SK-N-SH treated with all-trans-retinoic acid at 6 μM for 48 hours (cell line): ENCODE results near the gene PACC1.
A peak's percentile ranks its signal among the peaks of the same experiment; 100 is the strongest.

Source experiments
- ATAC-seq: fragments of 200-7000 bp; cut with Tn5 transposase; 3 replicates; pipeline ENCODE4 v1.9.1; 2020; ENCODE audit warnings: mild to moderate bottlenecking, moderate library complexity
- ARNTL ChIP-seq: fragments of 450-650 bp; formaldehyde crosslinking; IDR thresholded peaks from 2 replicates; pipeline ENCODE4 v1.5.0; 2020; ENCODE audit warnings: low read depth, mild to moderate bottlenecking, moderate library complexity, borderline replicate concordance
- BACH2 ChIP-seq: fragments of 250-450 bp; sonication (Bioruptor Pico); IDR thresholded peaks from 2 replicates; pipeline ENCODE4 v1.9.0; 2021; ENCODE audit warnings: mild to moderate bottlenecking, borderline replicate concordance
- CSDC2 ChIP-seq: fragments of 250-450 bp; sonication (Bioruptor Pico); IDR thresholded peaks from 2 replicates; pipeline ENCODE4 v1.5.0; 2020; ENCODE audit warnings: mild to moderate bottlenecking, moderate library complexity
- ESRRG ChIP-seq: fragments of 250-450 bp; sonication (Bioruptor Pico); IDR thresholded peaks from 2 replicates; pipeline ENCODE4 v1.6.1; 2021; ENCODE audit warnings: mild to moderate bottlenecking
- ISL1 ChIP-seq: fragments of 250-450 bp; sonication (Bioruptor Pico); IDR thresholded peaks from 2 replicates; pipeline ENCODE4 v2.1.2; 2022; ENCODE audit warnings: mild to moderate bottlenecking, moderate library complexity
- OSR1 ChIP-seq: fragments of 250-450 bp; sonication (Bioruptor Pico); IDR thresholded peaks from 2 replicates; pipeline ENCODE4 v1.8.0; 2022; ENCODE audit warnings: moderate library complexity, mild to moderate bottlenecking, inconsistent platforms
- PPARA ChIP-seq: fragments of 250-450 bp; sonication (Bioruptor Pico); IDR thresholded peaks from 2 replicates; pipeline ENCODE4 v1.5.0; 2020; ENCODE audit warnings: mild to moderate bottlenecking, borderline replicate concordance
- RARB ChIP-seq: fragments of 250-450 bp; sonication (Bioruptor Pico); IDR thresholded peaks from 2 replicates; pipeline ENCODE4 v1.8.0; 2021; ENCODE audit warnings: mild to moderate bottlenecking, moderate library complexity
- SNAI2 ChIP-seq: fragments of 250-450 bp; sonication (Bioruptor Pico); IDR thresholded peaks from 2 replicates; pipeline ENCODE4 v1.5.0; 2020; ENCODE audit warnings: mild to moderate bottlenecking, moderate library complexity
- TCF4 ChIP-seq: fragments of 250-450 bp; sonication (Bioruptor Pico); IDR thresholded peaks from 2 replicates; pipeline ENCODE4 v1.8.0; 2021; ENCODE audit warnings: mild to moderate bottlenecking, moderate library complexity, borderline replicate concordance
- ZC3H10 ChIP-seq: fragments of 250-450 bp; sonication (Bioruptor Pico); IDR thresholded peaks from 2 replicates; pipeline ENCODE4 v1.5.1; 2021; ENCODE audit warnings: mild to moderate bottlenecking, moderate library complexity
- ZFP3 ChIP-seq: fragments of 250-450 bp; sonication (Bioruptor Pico); IDR thresholded peaks from 2 replicates; pipeline ENCODE4 v1.5.0; 2020; ENCODE audit warnings: mild to moderate bottlenecking, moderate library complexity
- ZFP30 ChIP-seq: fragments of 450-650 bp; formaldehyde crosslinking; IDR thresholded peaks from 2 replicates; pipeline ENCODE4 v1.5.0; 2022; ENCODE audit warnings: mild to moderate bottlenecking, moderate library complexity
- ZNF565 ChIP-seq: fragments of 450-650 bp; formaldehyde crosslinking; conservative IDR thresholded peaks from 2 replicates; pipeline ENCODE4 v1.5.0; 2020; ENCODE audit warnings: low read depth, mild to moderate bottlenecking, moderate library complexity
- ZNF70 ChIP-seq: fragments of 450-650 bp; formaldehyde crosslinking; IDR thresholded peaks from 2 replicates; pipeline ENCODE4 v1.5.0; 2020; ENCODE audit warnings: mild to moderate bottlenecking, moderate library complexity
- ZNF8 ChIP-seq: fragments of 450-650 bp; formaldehyde crosslinking; IDR thresholded peaks from 2 replicates; pipeline ENCODE4 v1.5.0; 2020; ENCODE audit warnings: mild to moderate bottlenecking, moderate library complexity
- TF ChIP-seq, protein P1 (sequence below): fragments of 250-450 bp; sonication (Bioruptor Pico); IDR thresholded peaks from 2 replicates; pipeline ENCODE4 v1.8.0; 2020; ENCODE audit warnings: mild to moderate bottlenecking, moderate library complexity, borderline replicate concordance
- TF ChIP-seq, protein P2 (sequence below): fragments of 250-450 bp; sonication (Bioruptor Pico); IDR thresholded peaks from 2 replicates; pipeline ENCODE4 v1.8.0; 2021; ENCODE audit warnings: low read depth, mild to moderate bottlenecking, moderate library complexity, borderline replicate concordance
- TF ChIP-seq, protein P3 (sequence below): fragments of 250-450 bp; sonication (Bioruptor Pico); IDR thresholded peaks from 2 replicates; pipeline ENCODE4 v1.5.1; 2021; ENCODE audit warnings: mild to moderate bottlenecking, moderate library complexity
- TF ChIP-seq, protein P4 (sequence below): fragments of 250-450 bp; sonication (Bioruptor Pico); IDR thresholded peaks from 2 replicates; pipeline ENCODE4 v1.5.0; 2020; ENCODE audit warnings: mild to moderate bottlenecking, moderate library complexity

PACC1 gene

DNA sequence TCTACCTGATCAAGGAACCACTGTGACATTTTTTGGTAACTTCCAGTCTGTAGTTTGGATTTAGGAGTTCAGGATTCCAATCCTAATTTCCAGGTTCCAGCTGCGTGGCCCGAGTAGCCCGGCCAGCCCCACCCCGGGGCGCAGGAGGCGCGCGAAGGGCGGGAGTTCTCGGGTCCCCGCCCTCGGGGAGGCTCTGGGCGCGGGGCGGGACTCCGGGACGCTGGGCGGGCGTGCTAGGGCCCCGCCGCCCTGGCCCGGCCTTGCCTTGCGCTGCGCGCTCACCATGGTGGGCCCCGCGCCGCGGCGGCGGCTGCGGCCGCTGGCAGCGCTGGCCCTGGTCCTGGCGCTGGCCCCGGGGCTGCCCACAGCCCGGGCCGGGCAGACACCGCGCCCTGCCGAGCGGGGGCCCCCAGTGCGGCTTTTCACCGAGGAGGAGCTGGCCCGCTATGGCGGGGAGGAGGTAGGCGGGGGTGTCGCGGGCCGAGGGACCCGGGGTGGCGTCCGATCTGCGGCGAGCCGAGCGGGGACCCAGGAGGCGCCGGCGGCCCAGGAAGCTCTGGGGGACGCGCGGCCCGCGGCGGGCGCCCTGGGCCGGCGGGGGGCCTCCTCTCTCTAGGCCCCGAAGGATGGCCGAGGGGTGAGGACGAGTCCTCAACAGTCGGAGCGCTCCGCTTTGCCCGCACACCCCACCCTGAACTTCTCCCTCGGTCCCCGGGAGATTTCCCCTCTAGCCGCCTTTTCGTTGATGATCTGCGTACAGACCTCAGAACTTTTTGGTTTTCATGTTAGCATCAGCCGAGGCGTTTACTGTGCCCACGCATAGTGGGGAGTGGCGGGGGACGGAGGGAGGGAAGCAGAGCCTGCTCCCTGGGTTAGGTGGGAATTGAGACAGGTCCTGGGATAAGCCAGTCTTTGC lies 18.2 kb upstream of the PACC1 start, which contains the start of gene NENF (continued):
- TF ChIP-seq, protein P1, sequence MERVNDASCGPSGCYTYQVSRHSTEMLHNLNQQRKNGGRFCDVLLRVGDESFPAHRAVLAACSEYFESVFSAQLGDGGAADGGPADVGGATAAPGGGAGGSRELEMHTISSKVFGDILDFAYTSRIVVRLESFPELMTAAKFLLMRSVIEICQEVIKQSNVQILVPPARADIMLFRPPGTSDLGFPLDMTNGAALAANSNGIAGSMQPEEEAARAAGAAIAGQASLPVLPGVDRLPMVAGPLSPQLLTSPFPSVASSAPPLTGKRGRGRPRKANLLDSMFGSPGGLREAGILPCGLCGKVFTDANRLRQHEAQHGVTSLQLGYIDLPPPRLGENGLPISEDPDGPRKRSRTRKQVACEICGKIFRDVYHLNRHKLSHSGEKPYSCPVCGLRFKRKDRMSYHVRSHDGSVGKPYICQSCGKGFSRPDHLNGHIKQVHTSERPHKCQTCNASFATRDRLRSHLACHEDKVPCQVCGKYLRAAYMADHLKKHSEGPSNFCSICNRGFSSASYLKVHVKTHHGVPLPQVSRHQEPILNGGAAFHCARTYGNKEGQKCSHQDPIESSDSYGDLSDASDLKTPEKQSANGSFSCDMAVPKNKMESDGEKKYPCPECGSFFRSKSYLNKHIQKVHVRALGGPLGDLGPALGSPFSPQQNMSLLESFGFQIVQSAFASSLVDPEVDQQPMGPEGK (CRISPR knock-in tag) = no peak
- TF ChIP-seq, protein P2, sequence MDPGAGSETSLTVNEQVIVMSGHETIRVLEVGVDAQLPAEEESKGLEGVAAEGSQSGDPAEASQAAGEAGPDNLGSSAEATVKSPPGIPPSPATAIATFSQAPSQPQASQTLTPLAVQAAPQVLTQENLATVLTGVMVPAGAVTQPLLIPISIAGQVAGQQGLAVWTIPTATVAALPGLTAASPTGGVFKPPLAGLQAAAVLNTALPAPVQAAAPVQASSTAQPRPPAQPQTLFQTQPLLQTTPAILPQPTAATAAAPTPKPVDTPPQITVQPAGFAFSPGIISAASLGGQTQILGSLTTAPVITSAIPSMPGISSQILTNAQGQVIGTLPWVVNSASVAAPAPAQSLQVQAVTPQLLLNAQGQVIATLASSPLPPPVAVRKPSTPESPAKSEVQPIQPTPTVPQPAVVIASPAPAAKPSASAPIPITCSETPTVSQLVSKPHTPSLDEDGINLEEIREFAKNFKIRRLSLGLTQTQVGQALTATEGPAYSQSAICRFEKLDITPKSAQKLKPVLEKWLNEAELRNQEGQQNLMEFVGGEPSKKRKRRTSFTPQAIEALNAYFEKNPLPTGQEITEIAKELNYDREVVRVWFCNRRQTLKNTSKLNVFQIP (CRISPR knock-in tag) = no peak

DNA sequence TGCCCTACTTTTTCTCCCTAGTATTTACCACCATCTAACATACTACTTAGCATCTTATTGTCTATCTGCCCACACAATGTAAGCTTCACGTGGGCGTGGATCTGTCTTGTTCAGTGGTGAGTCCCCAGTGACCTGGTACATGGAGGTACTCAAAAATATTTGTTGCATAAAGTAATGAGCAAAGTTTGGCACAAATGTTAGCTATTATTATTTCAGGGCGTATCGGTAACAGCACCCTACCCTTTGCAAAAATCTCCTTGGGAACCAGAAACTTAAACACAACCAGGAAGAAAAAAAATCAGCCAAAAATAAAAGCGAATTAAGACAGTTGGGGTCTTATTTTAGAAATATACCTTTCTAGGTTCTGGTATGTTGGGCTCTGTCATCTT lies 17.6 kb upstream of the PACC1 start:
- TF ChIP-seq ARNTL = no peak
- TF ChIP-seq ZNF8 (CRISPR knock-in tag) = no peak
- TF ChIP-seq, protein P2 (CRISPR knock-in tag) = no peak
- TF ChIP-seq ZNF565 (CRISPR knock-in tag) = no peak
- TF ChIP-seq, protein P3, sequence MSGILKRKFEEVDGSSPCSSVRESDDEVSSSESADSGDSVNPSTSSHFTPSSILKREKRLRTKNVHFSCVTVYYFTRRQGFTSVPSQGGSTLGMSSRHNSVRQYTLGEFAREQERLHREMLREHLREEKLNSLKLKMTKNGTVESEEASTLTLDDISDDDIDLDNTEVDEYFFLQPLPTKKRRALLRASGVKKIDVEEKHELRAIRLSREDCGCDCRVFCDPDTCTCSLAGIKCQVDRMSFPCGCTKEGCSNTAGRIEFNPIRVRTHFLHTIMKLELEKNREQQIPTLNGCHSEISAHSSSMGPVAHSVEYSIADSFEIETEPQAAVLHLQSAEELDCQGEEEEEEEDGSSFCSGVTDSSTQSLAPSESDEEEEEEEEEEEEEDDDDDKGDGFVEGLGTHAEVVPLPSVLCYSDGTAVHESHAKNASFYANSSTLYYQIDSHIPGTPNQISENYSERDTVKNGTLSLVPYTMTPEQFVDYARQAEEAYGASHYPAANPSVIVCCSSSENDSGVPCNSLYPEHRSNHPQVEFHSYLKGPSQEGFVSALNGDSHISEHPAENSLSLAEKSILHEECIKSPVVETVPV (CRISPR knock-in tag) = no peak
- no peak for TF ChIP-seq TCF4 (CRISPR knock-in tag)
- TF ChIP-seq OSR1 = no peak
- no peak for TF ChIP-seq BACH2 (CRISPR knock-in tag)
- TF ChIP-seq ISL1 = no peak
- no peak for TF ChIP-seq ZFP3 (CRISPR knock-in tag)
- no peak for TF ChIP-seq RARB (CRISPR knock-in tag)
- TF ChIP-seq, all 23 proteins: peak for 0
- ATAC-seq = peak; percentile 1; the same call in 1 of the 3 replicates

DNA sequence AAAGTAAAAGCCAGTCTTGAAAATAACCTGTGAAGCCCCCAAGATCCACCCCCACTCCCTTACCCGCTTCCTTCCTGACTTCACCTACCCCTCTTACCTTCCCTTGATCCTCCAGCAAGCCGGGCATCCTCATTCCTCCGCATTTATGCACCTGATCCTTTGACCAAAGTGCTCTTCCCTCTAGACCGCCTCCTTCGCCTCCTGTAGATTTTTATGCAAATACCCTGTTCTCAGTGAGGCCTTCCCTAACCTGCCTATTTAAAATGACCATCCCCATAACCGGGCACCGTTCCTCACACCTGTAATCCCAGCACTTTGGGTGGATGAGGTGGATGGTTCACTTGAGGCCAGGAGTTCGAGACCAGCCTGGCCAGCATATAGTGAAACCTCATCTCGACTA lies 17.0 kb upstream of the PACC1 start:
- TF ChIP-seq RARB (CRISPR knock-in tag) (no peak), ZNF565 (CRISPR knock-in tag) (no peak), TCF4 (CRISPR knock-in tag) (no peak)
- ATAC-seq = no peak

DNA sequence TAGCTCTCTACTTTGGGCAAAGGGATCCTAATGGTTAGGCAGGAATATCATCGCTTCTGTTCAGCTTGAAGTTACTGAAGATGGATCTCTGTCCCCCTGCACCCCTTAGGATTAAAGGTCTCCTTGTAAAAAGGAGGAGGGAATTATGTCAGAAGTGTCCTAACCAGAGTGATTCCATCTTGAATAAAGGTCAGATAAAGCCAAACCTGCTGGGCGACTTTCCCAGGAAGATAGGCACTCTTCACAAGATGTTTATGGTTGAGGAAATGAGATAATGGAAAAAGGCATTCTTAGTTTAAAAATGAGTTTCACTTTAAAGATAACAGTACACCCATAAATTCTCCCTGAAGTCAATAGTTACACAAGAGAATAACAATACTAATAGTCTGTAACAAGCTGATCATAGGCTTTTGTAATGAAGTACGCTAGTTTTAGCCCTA lies 16.3 kb upstream of the PACC1 start:
- TF ChIP-seq ISL1 (no peak), CSDC2 (CRISPR knock-in tag) (no peak), ZC3H10 (CRISPR knock-in tag) (no peak), OSR1 (no peak), ZNF70 (CRISPR knock-in tag) (no peak), ESRRG (no peak), ZFP30 (no peak), TCF4 (CRISPR knock-in tag) (no peak), ARNTL (no peak), RARB (CRISPR knock-in tag) (no peak), PPARA (CRISPR knock-in tag) (no peak), SNAI2 (CRISPR knock-in tag) (no peak), ZNF565 (CRISPR knock-in tag) (no peak)
- TF ChIP-seq, protein P4, sequence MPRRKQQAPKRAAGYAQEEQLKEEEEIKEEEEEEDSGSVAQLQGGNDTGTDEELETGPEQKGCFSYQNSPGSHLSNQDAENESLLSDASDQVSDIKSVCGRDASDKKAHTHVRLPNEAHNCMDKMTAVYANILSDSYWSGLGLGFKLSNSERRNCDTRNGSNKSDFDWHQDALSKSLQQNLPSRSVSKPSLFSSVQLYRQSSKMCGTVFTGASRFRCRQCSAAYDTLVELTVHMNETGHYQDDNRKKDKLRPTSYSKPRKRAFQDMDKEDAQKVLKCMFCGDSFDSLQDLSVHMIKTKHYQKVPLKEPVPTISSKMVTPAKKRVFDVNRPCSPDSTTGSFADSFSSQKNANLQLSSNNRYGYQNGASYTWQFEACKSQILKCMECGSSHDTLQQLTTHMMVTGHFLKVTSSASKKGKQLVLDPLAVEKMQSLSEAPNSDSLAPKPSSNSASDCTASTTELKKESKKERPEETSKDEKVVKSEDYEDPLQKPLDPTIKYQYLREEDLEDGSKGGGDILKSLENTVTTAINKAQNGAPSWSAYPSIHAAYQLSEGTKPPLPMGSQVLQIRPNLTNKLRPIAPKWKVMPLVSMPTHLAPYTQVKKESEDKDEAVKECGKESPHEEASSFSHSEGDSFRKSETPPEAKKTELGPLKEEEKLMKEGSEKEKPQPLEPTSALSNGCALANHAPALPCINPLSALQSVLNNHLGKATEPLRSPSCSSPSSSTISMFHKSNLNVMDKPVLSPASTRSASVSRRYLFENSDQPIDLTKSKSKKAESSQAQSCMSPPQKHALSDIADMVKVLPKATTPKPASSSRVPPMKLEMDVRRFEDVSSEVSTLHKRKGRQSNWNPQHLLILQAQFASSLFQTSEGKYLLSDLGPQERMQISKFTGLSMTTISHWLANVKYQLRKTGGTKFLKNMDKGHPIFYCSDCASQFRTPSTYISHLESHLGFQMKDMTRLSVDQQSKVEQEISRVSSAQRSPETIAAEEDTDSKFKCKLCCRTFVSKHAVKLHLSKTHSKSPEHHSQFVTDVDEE (CRISPR knock-in tag) = no peak
- TF ChIP-seq, protein P2 (CRISPR knock-in tag) = no peak
- TF ChIP-seq, protein P3 (CRISPR knock-in tag) = no peak
- no peak for ATAC-seq
